NCI-H2227 (cell line): ENCODE data around the gene GALNT14.
A peak's percentile ranks its signal among the peaks of the same experiment; 100 is the strongest.

Experiments used
- DNase-seq: peaks from one replicate; lab custom pipeline; 2025; ENCODE audit not compliant: unreplicated experiment; lab: John Stamatoyannopoulos, UW

Gene GALNT14

DNA sequence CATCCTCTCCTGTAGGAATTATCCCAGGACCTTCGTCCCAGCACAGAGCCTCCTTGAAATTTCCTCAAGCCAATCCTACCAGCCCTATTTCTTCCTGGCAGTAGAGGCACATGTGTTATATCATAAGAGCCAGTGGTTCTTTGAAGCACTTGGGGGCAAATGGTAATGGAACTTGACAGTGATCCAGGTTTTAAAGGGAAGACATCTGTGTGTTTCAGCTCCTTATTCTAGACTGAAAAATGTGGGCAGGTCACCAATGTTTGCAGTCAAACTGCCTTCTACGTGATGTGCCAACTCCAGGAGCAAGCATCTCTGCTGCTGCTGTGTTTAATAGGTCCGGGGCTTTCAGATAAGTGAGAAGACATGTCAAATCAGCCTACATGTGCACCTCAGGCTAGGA is 157.1 kb downstream of the GALNT14 start:
- DNase-seq: no peak

- no peak for DNase-seq
These were observed 158.4 kb downstream of the GALNT14 start for GRCh38 chr2:30979822-30980245.

DNA sequence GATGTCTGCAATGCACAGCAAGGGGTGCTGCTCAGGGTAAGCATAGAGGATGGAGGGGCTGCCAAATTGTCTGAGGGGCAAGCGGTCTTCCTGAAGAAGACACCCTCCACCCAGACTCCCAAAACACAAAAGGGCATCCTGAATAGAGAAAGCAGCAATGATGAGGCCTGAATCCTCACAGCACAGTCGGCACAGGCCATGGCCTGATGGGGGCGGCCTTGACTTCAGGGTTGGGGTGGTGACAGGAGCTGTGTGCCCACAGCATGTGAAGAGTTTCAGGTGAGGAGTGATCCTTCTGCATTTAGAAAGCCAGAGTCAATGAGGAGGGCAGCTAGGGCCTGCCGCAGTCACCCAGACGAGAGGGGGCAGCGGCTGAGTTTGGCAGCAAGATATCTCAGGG is 159.4 kb downstream of the GALNT14 start:
- no peak for DNase-seq

DNA sequence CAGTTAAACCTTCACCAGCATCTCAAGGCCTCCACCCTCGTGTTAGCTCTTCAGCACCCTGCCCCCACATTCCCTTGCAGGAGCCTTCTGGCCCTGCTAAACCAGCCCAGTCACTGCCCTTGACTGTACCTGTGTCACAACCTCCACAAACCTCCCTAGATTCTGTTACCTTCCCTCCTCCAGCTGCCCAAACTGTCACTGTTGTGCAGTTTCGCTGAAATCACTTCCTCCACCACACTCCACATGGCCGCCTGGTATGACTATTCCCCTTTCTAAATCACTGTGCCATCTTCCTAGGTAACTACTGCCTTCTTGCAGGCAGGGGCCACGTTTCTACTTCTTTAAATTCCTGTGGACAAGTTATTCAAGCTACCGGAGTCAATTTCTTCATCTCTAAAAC is 160.2 kb downstream of the GALNT14 start:
- DNase-seq: no peak

DNA sequence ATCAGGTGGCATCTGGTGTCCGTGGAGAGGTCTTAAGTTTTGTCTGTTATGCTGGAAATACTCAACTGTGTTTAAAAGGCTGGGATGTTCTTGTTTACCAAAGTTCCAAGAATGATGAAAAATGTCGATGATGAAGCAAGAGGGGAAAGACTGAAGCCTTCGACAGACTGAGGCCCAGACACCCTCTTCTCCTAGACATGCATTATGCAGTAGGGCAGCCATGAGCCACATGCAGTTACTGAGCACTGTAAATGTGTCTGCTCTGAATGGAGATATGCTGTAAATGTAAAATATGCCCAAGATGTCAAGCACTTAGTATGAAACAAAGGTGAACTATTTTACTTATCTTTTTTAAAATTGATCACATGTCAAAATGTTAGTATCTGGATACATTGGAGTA is 163.1 kb downstream of the GALNT14 start:
- no peak for DNase-seq

DNA sequence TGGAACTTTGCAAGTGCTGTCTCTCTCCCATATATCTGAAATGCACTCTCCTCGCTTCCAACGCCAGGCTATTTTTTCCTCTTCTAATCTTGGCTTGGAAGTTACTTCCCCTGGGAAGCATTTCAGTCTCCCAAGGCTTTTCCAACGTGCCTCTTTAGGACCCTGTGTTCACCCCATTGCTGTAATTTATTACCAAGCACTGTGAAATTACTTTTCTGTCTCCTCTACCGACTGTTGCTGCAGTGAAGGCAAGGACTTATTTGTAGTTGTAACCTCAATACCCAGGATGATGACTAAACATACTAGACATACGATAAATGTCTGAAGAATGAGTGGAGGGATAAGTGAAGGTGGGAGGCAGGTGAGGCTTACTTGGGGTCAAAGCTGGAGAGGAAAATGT is 163.7 kb downstream of the GALNT14 start:
- no peak for DNase-seq

- no peak for DNase-seq
These were observed 164.1 kb downstream of the GALNT14 start for GRCh38 chr2:30974092-30974491.

DNA sequence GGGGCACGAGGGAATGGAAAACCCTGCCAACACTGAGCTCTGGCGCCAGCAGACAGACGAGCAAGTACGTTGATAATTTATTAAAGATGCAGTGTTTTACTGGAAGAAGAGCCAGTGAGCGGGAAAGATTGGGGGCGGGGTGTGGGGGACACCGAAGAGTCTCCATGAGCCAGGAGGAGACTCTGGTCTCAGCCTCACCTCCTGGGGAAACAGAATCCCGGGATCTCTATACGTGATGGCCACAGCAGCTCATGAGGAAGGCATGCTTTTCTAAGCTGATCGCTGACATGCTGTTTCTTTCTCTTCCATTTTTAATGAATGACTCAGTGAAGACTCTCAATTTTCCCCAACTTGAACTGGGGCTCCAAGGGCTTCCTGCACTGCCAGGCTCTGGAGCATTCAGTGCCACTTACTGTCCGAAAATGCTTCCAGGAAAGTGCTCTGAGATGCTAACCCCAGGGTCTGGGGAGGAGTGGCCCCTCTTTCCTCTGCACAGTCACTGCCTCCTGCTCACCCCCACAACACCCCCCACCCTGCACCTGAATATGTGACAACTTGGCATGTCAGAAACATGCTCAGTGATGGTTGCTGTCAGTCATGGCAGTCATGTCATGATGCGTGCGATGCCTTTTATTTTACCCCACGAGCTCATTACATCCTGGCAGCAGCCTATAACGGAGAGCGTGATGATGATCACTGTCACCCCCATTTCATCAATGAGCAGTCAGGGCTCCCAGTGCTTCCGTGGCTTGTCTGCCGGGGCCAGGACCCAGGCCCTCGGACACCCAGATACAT is 166.8 kb downstream of the GALNT14 start:
- DNase-seq: no peak

- DNase-seq: no peak
These were observed 169.4 kb downstream of the GALNT14 start for GRCh38 chr2:30968660-30969397.

GRCh38 chr2:30966786-30967185 is 171.5 kb downstream of the GALNT14 start:
- DNase-seq: peak; percentile 9

DNA sequence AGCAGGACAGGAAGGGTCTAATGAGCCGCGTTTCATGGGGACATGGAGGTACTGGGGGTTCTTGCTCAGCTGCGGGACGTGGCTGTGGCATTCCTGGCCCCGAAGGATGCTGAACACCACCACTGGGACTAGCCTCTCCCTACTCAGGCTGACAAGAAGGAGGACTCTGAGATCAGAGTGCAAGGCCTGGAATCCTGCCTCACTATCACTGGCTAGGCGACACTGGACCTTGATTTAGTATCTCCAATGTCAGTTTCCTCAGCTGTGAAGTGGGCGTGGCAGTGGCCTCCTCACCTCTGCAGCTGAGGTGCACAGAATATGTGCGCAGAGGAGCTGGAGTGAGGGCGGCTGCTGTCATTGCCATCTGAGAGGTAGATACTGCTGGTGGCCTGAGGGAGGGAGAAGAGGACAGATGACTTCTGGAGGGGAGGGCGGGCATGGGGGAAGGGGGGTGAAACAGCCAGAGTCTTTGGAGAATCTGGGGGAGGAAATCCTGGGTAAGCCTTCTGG is 173.2 kb downstream of the GALNT14 start:
- DNase-seq: no peak

DNA sequence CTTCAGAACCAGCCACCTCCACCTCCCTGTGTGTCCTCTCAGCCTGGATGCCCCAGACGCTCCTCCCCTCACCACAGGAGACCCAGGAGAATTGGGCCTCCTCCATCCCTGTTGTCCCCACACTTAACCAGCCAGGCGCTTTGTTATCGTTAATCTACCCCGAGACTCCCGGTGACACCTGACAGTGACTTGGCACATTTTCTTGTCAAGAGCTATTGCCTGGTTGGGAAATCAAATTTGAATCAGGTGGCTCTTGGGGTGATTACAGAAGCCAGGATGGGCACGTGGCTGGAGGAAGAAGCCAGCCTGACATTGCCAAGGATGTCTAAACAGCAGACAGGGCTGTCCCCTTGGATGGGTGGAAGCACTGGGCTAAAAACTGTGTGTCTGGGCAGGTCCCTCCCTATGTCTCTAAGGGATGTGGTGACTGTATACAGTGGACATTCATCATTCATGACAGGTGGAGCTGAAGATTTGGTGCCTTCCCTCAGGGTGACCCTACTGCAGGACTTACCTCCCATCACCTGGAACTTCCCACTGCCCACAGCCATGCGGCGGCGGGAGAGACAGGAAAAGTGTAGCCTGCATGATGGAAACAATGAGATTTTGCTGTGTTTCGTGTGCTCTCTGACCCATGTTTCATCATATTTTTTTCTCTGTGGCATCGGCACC is 173.8 kb downstream of the GALNT14 start:
- DNase-seq: no peak

GRCh38 chr2:30963184-30963583 is 175.1 kb downstream of the GALNT14 start:
- no peak for DNase-seq

DNA sequence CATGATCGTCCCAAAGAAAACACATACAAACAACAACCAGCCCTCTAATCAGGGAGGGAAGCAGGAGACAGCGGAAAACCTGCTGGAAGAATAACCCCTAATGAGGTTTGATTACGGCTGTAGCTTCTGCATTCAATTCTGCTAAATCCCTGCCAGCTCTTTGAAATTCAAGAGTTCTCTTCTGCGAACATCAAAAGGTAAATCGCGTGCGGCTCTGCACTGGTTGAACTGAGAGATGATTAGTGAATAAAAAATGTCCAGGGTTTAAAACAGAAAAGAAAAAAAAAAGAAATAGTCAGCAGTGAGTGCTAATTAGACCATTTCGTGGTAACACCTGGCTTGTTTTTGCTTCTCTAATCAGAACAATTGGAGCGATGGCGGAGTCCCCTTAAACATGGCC is 178.0 kb downstream of the GALNT14 start:
- DNase-seq: no peak

DNA sequence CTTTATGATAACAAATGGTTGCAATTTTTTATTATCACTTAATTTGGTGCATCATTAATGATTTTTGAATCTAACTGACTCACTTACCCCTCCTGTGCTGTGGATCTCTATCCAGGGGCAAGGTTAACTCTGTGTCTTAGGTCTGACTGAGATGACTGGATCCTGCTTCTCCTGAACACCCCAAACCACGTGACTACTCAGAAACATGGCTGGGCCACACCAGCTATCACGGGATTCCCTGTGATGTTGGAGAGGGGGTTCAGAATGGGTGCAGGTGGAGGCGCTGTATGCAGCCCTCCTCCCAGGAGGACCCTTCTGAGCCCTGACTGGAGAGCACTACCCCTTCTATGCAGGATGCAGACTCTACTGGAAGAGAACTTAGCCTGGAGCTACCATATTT is 178.6 kb downstream of the GALNT14 start:
- DNase-seq: no peak

DNA sequence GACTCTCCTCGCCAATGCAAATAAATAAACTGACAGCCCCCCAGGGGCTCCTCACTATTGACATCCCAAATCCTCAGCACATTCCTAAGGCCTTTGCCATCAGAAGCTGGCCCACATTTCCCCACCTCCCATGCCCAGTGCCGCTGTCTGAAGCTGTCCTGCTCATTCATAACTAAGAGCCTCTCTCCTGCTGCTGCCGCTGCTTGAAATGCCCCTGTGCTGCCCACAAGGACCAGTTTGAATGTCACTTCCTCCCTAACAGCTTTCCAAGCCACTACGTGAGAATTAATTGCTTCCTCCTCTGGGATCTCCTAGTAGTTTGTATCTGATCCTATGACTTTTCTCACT is 179.3 kb downstream of the GALNT14 start:
- no peak for DNase-seq

DNA sequence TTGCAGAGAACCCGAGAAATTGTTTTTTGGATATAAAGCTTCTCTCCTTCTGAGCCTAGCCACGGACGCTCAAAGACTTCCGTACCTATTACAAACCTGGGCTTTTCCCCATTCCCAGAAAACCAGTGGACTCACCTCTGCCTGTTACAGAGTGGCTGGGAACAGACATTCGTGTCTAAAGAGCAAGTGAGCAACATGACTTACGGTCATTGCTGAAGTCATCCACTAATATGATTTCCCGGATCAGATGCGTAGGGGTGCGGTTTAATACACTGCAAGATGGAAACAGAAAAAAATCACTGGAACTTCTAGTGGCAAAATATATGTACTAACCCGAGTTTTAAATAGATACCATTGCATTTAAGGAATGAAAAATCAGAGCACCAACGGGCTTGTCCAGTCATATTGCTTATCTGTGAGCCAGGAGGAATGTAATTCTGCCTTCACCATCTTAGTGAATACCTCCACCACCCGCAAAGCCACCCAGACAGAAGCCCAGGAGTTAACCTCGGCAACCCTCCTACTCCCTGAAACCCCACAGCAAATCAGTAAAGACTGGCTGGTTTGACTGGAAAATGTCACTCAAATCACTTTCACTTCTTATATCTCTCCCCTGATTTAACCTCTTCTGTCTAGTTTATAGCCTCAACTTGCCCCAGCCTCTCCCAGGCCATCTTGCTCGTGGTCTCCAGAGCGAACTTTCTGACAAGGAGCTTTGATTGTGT is 179.9 kb downstream of the GALNT14 start:
- DNase-seq: no peak

GRCh38 chr2:30957591-30957990 is 180.6 kb downstream of the GALNT14 start:
- no peak for DNase-seq

- no peak for DNase-seq
These were observed 181.2 kb downstream of the GALNT14 start for GRCh38 chr2:30956995-30957394.

DNA sequence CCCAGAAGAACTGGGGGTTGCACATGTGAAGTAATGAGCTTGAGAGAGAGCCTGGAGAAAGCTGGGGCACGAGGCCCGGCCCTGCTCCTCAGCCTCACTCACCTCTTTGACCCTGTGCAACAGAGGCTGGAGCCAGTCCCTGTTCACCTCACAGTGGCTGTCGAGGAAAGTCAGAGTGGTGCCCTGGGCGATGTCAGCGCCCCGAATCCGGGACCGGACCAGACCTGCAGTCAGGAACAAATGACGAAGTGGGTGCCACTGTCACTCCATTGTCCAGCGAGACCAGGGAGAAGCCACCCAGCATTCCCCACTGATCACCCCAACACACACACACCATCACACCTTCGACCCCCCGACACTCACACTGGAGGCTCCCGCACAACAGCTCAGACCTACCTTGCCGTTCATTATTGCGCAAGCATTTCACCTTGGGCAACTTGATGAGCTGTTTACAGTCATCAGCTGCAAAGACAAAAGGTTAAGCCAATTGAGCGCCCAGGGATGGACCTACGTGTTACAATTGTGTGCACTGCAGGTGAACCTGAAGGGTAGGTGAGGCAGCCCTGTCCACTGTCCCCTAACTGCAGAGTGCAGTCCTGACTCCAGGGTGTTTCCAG is 182.6 kb downstream of the GALNT14 start:
- DNase-seq: no peak

GRCh38 chr2:30950339-30950738 is 187.9 kb downstream of the GALNT14 start:
- no peak for DNase-seq
